KOPT-K1 (cell line): ENCODE results near the gene KCNQ1.

ENCODE experiments used
- H3K27ac ChIP-seq: fragments of 200-600 bp; sonication (generic); 2 replicates; pipeline ENCODE4 v1.5.1; 2016; ENCODE audit warnings: antibody characterized with exemption, mild to moderate bottlenecking, low read depth, low read length; ENCODE audit not compliant: poor library complexity, severe bottlenecking
- H3K36me3 ChIP-seq: fragments of 200-600 bp; sonication (generic); 2 replicates; pipeline ENCODE4 v1.5.1; 2017; ENCODE audit warnings: antibody characterized with exemption, mild to moderate bottlenecking, low read length, moderate library complexity; ENCODE audit not compliant: insufficient read depth
- H3K9me3 ChIP-seq: fragments of 200-600 bp; sonication (generic); 2 replicates; pipeline ENCODE4 v1.5.1; 2017; ENCODE audit warnings: antibody characterized with exemption, low read length, mild to moderate bottlenecking; ENCODE audit not compliant: insufficient read depth, poor library complexity, severe bottlenecking

KCNQ1 gene

GRCh38 chr11:2883979-2884815 lies 439.4 kb downstream of the KCNQ1 start:
- Histone ChIP-seq H3K36me3 (no peaks in the 10 kb centered on the region), H3K27ac (no peak overlapping the region), H3K9me3 (no peaks in the 10 kb centered on the region)

DNA sequence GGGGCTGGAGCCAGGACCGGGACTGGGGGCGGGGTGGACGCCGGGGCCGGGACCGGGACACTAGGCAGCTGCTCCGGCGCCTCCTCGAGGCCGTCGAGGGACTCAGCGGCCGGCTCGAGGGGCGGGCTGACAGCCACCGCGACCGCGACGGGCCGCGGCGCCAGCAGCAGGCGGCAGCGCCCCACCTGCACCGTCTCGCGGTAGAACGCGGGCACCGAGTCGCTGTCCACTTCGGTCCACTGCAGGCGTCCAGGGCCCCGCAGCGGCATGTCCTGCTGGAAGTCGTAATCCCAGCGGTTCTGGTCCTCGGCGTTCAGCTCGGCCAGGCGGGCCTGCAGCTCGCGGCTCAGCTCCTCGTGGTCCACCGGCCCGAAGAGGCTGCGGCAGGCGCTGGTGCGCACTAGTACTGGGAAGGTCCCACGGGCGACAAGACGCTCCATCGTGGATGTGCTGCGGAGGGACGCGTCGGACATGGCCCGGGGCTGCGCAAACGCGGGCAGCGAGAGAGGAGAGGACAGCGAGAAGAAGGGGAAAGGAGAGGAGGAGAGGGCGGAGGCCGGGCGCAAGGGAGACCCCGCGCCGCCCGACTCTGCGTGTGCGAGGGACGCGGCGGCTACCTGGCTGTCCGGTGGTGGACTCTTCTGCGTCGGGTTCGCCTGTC lies 440.3 kb downstream of the KCNQ1 start:
- Histone ChIP-seq H3K9me3 (no peaks in the 10 kb centered on the region), H3K36me3 (no peaks in the 10 kb centered on the region), H3K27ac (no peak overlapping the region)

DNA sequence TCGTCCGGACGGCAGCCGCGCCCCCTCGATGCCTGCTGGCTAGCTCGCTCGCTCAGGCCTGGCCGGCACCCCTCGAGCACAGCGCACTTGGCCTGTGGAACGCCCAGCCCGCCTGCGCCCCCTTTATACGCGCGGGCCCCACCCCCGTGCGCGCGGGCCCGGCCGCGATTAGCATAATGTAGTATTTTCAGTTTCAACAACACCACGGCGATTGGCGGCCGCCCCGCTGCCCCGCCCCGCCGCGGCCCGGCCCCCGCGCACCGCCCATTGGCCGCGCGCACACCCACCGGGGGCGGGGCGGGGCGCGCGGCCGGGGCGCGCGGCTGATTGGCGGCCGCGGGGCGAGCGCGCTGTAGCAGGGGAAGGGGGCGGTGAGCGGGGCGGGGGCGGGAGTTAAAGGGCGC lies 440.9 kb downstream of the KCNQ1 start, which contains the start of gene CDKN1C:
CDKN1C (minus strand) TSS at position 98 of the 404 bp plus-strand sequence. CDS start 319 bp downstream, outside the sequence.
- no peak within 1 kb of the TSS for H3K27ac ChIP-seq
- H3K36me3 ChIP-seq, result no peaks in the 10 kb centered on the region
- no peaks in the 10 kb centered on the region for H3K9me3 ChIP-seq

- Histone ChIP-seq H3K9me3 (no peaks in the 10 kb centered on the region), H3K27ac (no peak overlapping the region), H3K36me3 (no peaks in the 10 kb centered on the region)
Measured at GRCh38 chr11:2886191-2886894, 441.5 kb downstream of the KCNQ1 start.

DNA sequence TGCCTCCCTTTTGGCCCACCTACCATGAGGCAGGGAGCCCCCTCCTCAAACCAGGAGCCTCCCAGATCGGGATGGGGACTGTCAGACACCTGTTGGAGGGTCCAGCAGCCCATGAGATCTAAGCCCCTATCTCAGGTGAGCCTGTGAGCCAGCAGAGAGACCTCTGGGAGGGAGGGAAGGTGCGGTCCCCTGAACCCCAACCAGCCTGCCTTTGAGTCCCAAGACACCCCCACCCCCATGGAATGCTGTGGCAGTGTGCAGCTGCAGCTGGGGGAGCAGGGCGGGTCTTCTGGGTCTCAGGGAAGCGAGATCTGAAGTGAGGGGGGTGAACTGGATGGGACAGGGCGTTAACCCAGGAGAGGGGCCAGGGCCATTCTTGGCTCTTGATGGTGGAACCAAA lies 442.1 kb downstream of the KCNQ1 start:
- Histone ChIP-seq H3K36me3 (no peaks in the 10 kb centered on the region), H3K27ac (no peak overlapping the region), H3K9me3 (no peaks in the 10 kb centered on the region)

DNA sequence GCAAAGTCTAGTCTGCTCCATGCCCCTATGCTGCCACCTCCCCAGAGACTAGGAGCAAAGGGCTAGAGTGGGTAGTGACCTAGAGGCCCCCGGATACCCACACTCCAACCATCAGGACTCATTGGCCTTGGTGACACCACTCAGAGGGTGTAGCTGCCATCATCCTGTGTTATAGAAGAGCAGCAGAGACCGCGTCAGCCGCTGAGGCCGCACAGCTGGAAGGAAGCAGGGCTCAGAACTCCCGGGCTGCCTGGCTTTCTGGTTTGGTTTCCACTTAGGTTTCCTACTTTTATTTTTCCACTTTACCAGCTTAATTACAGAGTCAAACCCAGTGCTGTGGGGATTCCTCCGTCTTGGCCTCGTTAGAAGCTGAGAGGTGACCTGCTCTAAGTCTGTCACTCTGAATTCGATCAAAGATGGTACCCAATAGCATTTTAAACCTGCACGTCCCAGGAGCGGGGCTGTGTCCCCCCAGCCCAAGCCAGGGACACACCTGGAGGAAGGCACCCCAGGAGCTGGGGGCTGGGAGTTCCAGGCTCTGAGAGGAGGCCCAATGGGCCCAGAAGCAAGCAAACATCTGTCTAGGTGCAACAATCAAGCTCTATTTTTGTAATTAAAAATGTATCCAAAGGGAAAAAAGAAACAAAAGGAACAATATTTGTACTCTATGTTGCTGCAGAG lies 442.8 kb downstream of the KCNQ1 start:
- no peaks in the 10 kb centered on the region for H3K9me3 ChIP-seq
- no peaks in the 10 kb centered on the region for H3K36me3 ChIP-seq
- H3K27ac ChIP-seq, result no peak overlapping the region

DNA sequence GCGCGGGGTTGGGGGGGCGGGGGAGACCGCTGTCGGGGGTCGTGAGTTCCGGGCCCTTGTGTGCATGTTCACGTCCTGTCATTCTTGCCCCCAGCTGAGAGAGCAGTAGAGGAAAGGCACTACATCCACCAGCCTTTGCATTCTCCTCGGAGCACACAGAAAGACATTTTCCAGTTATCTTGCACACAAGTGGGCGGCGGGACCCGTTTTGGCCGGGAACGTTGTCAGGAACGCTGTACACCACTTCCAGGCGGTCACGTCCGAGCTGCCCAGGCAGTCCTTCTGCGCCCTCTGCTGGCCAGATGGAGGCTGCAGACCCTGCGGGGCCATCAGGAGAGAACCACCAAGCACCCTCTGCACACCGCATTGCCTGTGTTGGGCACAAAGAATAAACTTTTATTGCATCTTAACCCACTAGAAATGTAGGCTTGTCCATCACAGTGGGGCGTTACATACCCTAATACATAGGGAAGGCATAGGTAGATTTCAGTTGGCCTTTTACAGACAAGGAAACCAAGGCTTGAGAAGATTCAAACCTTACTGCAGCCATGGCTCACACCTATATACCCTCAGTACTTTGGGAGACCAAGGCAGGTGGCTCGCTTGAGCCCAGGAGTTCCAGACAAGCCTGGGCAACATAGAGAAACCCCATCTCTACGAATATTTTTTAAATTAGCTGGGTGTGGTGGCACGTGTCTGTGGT lies 443.6 kb downstream of the KCNQ1 start:
- H3K27ac ChIP-seq, result no peak overlapping the region
- no peaks in the 10 kb centered on the region for H3K9me3 ChIP-seq
- H3K36me3 ChIP-seq, result no peaks in the 10 kb centered on the region

GRCh38 chr11:2889362-2890273 lies 444.8 kb downstream of the KCNQ1 start:
- H3K27ac ChIP-seq, result no peak overlapping the region
- H3K9me3 ChIP-seq, result no peaks in the 10 kb centered on the region
- H3K36me3 ChIP-seq, result no peaks in the 10 kb centered on the region

DNA sequence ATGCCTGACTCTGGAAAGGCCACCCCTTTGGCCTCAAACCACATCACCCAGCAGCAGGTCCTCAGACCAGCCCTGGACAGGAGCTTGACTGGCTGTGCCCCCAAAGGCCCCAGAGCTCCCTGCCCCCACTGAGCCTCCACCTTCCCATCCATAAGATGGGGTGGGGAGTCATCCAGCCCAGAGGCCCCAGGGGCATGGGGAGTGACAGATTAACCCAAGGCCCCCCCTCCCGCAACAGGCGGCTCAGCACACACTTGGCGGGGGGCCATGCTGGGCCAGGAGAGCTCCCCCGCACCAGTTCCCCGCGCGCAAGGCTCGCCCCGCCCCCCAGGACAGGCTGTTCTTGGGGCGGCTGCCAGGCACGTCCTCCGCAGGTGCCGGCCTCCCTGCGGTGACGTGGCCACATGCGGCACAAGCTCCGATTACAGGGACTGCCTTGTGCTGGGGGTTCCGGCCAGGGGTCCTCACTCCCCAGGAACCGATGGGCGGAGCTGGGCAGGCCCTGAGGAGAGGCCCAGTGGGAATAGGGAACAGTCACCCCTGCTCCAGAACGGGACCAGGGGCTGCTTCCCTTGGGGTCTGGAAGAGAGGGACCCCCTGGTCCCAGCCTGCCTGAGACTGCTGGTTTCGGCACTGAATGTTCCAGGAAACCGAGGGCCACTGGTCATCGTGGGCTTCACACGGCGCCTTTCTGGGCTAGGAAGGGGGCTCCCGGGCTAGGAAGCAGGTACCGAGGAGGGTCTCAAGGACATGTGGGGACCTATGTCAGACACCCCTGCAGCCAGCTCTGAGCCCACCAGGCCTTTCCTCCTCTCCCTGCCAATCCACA lies 445.9 kb downstream of the KCNQ1 start:
- Histone ChIP-seq H3K36me3 (no peaks in the 10 kb centered on the region), H3K9me3 (no peaks in the 10 kb centered on the region), H3K27ac (peak overlapping the region; percentile 79)

- H3K27ac ChIP-seq, result peak overlapping the region; percentile 79
- no peaks in the 10 kb centered on the region for H3K36me3 ChIP-seq
- no peaks in the 10 kb centered on the region for H3K9me3 ChIP-seq
Measured at GRCh38 chr11:2891326-2892214, 446.8 kb downstream of the KCNQ1 start.

- Histone ChIP-seq H3K27ac (peak overlapping the region; percentile 79), H3K36me3 (no peaks in the 10 kb centered on the region), H3K9me3 (no peaks in the 10 kb centered on the region)
Measured at GRCh38 chr11:2892215-2892966, 447.6 kb downstream of the KCNQ1 start.
